Measurements from ENCODE around the gene RPS6KL1.

Gene RPS6KL1

DNA sequence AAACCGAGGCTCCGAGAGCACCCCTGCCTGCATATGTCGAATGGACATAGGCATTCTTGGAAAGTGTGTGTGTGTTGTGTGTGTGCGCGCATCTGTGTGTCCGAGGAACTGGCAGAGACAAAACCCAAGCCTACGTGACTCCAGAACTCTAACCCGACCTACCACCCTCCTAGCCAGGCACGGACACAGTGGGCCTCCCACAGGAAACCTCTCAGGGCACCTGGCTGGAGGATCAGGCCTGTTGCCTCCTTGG lies 32.9 kb upstream of the RPS6KL1 start:
- H2AFZ ChIP-seq (ENCODE audit: low read depth): no peak overlapping the region
- no peaks in the 10 kb centered on the region for H3K79me2 ChIP-seq (ENCODE audit: insufficient read depth, low read depth)
- no peak overlapping the region for H3K4me2 ChIP-seq
- TF ChIP-seq, protein P1, sequence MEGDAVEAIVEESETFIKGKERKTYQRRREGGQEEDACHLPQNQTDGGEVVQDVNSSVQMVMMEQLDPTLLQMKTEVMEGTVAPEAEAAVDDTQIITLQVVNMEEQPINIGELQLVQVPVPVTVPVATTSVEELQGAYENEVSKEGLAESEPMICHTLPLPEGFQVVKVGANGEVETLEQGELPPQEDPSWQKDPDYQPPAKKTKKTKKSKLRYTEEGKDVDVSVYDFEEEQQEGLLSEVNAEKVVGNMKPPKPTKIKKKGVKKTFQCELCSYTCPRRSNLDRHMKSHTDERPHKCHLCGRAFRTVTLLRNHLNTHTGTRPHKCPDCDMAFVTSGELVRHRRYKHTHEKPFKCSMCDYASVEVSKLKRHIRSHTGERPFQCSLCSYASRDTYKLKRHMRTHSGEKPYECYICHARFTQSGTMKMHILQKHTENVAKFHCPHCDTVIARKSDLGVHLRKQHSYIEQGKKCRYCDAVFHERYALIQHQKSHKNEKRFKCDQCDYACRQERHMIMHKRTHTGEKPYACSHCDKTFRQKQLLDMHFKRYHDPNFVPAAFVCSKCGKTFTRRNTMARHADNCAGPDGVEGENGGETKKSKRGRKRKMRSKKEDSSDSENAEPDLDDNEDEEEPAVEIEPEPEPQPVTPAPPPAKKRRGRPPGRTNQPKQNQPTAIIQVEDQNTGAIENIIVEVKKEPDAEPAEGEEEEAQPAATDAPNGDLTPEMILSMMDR (conservative IDR thresholded peaks at IDR 0.05; ENCODE audit: low read depth, low read length): no peak
- H3K4me3 ChIP-seq (IDR thresholded peaks at IDR 0.05; ENCODE audit: insufficient read depth, low read depth, low read length): no peak overlapping the region
- no peaks in the 10 kb centered on the region for H3K36me3 ChIP-seq (ENCODE audit: insufficient read depth)
- H3K27me3 ChIP-seq (ENCODE audit: insufficient read depth, low read depth): no peaks in the 10 kb centered on the region
- H4K20me1 ChIP-seq (ENCODE audit: insufficient read depth): no peaks in the 10 kb centered on the region
- H3K4me1 ChIP-seq (ENCODE audit: low read depth, poor library complexity, severe bottlenecking): no peaks in the 10 kb centered on the region
- no peak overlapping the region for H3K9ac ChIP-seq
- no peak overlapping the region for H3K27ac ChIP-seq

DNA sequence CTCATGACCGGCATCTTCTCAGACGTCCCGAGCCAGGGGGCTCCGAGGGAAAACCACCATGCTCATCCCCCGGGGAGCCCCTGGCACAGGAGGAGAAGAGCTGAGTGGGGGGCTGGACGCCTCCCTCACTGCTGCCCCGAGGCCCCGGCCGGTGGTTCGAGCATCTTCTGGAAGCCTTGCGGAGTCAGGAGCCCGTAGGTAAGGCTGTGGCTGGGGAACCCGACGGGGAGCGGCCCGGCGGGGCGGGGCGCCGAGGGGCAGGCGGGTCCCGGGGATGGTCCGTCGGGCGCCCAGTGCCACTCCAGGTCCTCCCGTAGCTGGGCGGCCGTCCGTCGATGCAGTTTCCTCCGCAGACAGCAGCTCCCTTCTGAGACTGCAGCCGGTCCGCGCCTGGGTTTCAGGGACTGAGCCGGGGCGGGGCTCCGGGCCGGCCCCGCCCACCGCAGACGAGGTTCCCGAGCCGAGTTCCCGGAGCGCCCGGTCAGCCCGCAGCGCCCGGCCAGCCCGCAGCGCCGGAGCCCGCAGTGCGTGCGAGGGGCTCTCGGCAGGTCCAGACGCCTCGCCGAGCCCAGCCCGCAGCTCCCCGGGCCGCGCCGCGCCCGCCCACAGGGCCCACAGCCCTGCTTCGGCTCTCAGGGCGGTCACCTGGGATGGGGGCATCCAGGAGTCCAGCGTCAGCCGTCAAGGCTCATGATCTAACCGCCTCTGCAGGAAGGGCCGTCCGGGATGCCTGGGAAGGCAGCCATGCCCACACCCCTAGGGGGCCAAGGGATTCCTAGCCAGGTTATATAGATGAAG lies 32.4 kb upstream of the RPS6KL1 start, which contains the start of gene PGF:
PGF (minus strand) TSS at position 369 of the 798 bp plus-strand sequence; CDS start at position 14, 355 bp downstream.
- Histone ChIP-seq H3K4me3 (IDR thresholded peaks at IDR 0.05; ENCODE audit: insufficient read depth, low read depth, low read length) (no peak within 1 kb of the TSS), H3K36me3 (ENCODE audit: insufficient read depth) (no peaks in the 10 kb centered on the region), H3K4me2 (peak within 1 kb of the TSS; percentile 48), H3K27me3 (ENCODE audit: insufficient read depth, low read depth) (no peaks in the 10 kb centered on the region), H3K79me2 (ENCODE audit: insufficient read depth, low read depth) (no peaks in the 10 kb centered on the region), H3K9ac (no peak within 1 kb of the TSS), H3K27ac (no peak within 1 kb of the TSS), H3K4me1 (ENCODE audit: low read depth, poor library complexity, severe bottlenecking) (no peaks in the 10 kb centered on the region), H4K20me1 (ENCODE audit: insufficient read depth) (no peaks in the 10 kb centered on the region), H2AFZ (ENCODE audit: low read depth) (peak within 1 kb of the TSS; percentile 54)
- TF ChIP-seq, protein P1 (conservative IDR thresholded peaks at IDR 0.05; ENCODE audit: low read depth, low read length): no peak

DNA sequence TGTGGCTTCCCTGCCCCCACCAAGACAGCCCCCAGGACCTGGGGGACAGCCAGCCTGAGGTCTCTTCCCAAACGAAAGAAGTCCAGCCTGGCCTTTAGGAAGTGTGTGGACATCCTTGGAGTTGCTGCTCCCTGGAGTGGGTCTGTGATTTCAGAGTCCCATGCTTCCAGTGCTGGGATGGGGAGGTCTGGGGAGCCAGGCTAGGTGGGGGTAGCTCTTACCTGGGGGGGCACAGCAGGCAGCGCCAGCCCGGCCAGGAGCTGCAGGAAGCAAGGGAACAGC lies 31.8 kb upstream of the RPS6KL1 start:
- H3K4me1 ChIP-seq (ENCODE audit: low read depth, poor library complexity, severe bottlenecking): no peaks in the 10 kb centered on the region
- no peaks in the 10 kb centered on the region for H3K36me3 ChIP-seq (ENCODE audit: insufficient read depth)
- no peaks in the 10 kb centered on the region for H3K79me2 ChIP-seq (ENCODE audit: insufficient read depth, low read depth)
- no peaks in the 10 kb centered on the region for H4K20me1 ChIP-seq (ENCODE audit: insufficient read depth)
- peak overlapping the region; percentile 54; the same call in 1 of the 2 replicates for H2AFZ ChIP-seq (ENCODE audit: low read depth)
- H3K4me3 ChIP-seq (IDR thresholded peaks at IDR 0.05; ENCODE audit: insufficient read depth, low read depth, low read length): no peak overlapping the region
- peak overlapping the region; percentile 48 for H3K4me2 ChIP-seq
- H3K27ac ChIP-seq: no peak overlapping the region
- no peaks in the 10 kb centered on the region for H3K27me3 ChIP-seq (ENCODE audit: insufficient read depth, low read depth)
- TF ChIP-seq, protein P1 (conservative IDR thresholded peaks at IDR 0.05; ENCODE audit: low read depth, low read length): no peak
- H3K9ac ChIP-seq: no peak overlapping the region

DNA sequence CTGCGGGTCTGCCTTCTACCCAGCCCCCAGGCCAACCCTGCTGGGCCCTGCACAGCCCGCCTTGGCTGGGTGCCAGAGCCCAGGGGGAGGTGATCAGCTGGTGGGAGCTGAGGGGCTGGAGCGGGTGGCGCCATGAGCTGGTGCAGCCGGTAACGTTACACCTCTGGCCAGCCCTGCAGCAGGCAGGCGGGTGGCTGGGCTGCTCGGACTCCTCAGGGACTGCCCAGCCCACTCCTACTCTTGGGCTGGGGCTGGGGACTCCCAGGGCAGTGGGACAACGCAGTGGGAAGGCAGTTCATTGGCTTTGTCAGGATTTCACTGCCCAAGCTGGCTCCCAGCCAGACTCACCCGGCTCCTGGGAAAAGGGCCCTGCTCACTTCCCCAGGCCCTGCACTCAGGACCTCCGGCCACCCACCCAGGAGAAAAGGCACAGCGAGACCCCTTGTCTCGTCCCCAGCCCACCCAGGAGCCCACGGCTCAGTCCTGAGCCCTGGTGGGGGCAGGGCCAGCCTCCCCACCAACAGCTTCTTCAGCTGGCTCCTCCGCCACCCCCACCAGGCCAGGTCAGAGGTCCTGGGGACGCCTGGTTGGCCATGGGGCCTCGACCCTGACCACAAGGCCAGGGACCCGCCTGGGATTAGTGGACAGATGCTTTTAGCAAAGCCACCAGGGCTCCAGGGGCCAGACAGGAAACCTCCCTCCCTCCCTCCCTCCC lies 31.3 kb upstream of the RPS6KL1 start:
- no peak overlapping the region for H3K27ac ChIP-seq
- no peaks in the 10 kb centered on the region for H3K79me2 ChIP-seq (ENCODE audit: insufficient read depth, low read depth)
- H3K4me3 ChIP-seq (IDR thresholded peaks at IDR 0.05; ENCODE audit: insufficient read depth, low read depth, low read length): no peak overlapping the region
- TF ChIP-seq, protein P1 (conservative IDR thresholded peaks at IDR 0.05; ENCODE audit: low read depth, low read length): no peak
- H3K9ac ChIP-seq: no peak overlapping the region
- no peaks in the 10 kb centered on the region for H3K36me3 ChIP-seq (ENCODE audit: insufficient read depth)
- H2AFZ ChIP-seq (ENCODE audit: low read depth): no peak overlapping the region
- H3K27me3 ChIP-seq (ENCODE audit: insufficient read depth, low read depth): no peaks in the 10 kb centered on the region
- no peaks in the 10 kb centered on the region for H4K20me1 ChIP-seq (ENCODE audit: insufficient read depth)
- H3K4me1 ChIP-seq (ENCODE audit: low read depth, poor library complexity, severe bottlenecking): no peaks in the 10 kb centered on the region
- H3K4me2 ChIP-seq: no peak overlapping the region
